Measurements from ENCODE around the gene SMDT1.
"Not testable (repeated sequence)": the region's sequence is repeated elsewhere in the genome, so short reads cannot be mapped to it uniquely, and the experiment has no call there.

SMDT1 gene

GRCh38 chr22:42115420-42115830 is 35.9 kb downstream of the SMDT1 start:
- peak; percentile 57 for DNase-seq

- no peak for DNase-seq
These were observed 37.4 kb downstream of the SMDT1 start for GRCh38 chr22:42116848-42117424.

- DNase-seq: peak; percentile 8
These were observed 40.9 kb downstream of the SMDT1 start for GRCh38 chr22:42120231-42121021.

- not testable (repeated sequence) for DNase-seq
These were observed 44.0 kb downstream of the SMDT1 start for GRCh38 chr22:42123529-42123928.

GRCh38 chr22:42127606-42128005 is 48.1 kb downstream of the SMDT1 start:
- no peak for DNase-seq

GRCh38 chr22:42128007-42128406 is 48.5 kb downstream of the SMDT1 start:
- DNase-seq: not testable (repeated sequence)

- DNase-seq: not testable (repeated sequence)
These were observed 49.5 kb downstream of the SMDT1 start for GRCh38 chr22:42128776-42129694.

GRCh38 chr22:42130182-42130581 is 50.7 kb downstream of the SMDT1 start:
- DNase-seq: not testable (repeated sequence)

- DNase-seq: not testable (repeated sequence)
These were observed 51.3 kb downstream of the SMDT1 start, which contains the start of gene CYP2D6 for GRCh38 chr22:42130639-42131431. Gene CYP2D6 (minus strand): TSS chr22:42130810. CDS start chr22:42130791, 19 bp downstream.

GRCh38 chr22:42131562-42131961 is 52.1 kb downstream of the SMDT1 start:
- no peak for DNase-seq

- no peak for DNase-seq
These were observed 53.0 kb downstream of the SMDT1 start for GRCh38 chr22:42132457-42132856.

Data from OCI-M1 (cell line).